CD4-positive, alpha-beta memory T cell (primary cell): ENCODE measurements around the gene LHX4. TPM values are rescaled to one million over a fixed set of nuclear protein-coding genes. Genes with fewer than 3 reads are reported as not detected.

Experiments used
- CTCF ChIA-PET: fragments of 350-600 bp; sonication (Branson Sonifier 250); formaldehyde crosslinking; loops from one replicate; lab custom pipeline; 2021; ENCODE audit warnings: inconsistent platforms; ENCODE audit not compliant: partially characterized antibody; lab: Charles Lee
- POLR2A ChIA-PET: fragments of 350-600 bp; sonication (Branson Sonifier 250); formaldehyde crosslinking; loops from one replicate; lab custom pipeline; 2021; ENCODE audit not compliant: partially characterized antibody; lab: Charles Lee
- DNase-seq, 5 donors: peaks; one replicate each; pipeline versions ENCODE4 v3.0.0 to v3.0.0-alpha.2; 2020 to 2022; ENCODE audit warnings: mixed read lengths in 1 of 5
- H3K27ac ChIP-seq: one replicate; pipeline ENCODE4 v1.7.0; 2013; ENCODE audit warnings: low read depth, low read length
- H3K27me3 ChIP-seq: 2 replicates; pipeline ENCODE4 v1.7.0; 2013; ENCODE audit warnings: mild to moderate bottlenecking, low read length, moderate library complexity; ENCODE audit not compliant: insufficient read depth
- H3K36me3 ChIP-seq: 2 replicates; pipeline ENCODE4 v1.7.0; 2013; ENCODE audit warnings: mild to moderate bottlenecking, low read length, moderate library complexity; ENCODE audit not compliant: insufficient read depth
- H3K4me1 ChIP-seq: 2 replicates; pipeline ENCODE4 v1.7.0; 2013; ENCODE audit warnings: mild to moderate bottlenecking, low read length, moderate library complexity; ENCODE audit not compliant: insufficient read depth
- H3K4me3 ChIP-seq, 2 donors: one replicate each; pipeline ENCODE4 v1.7.0; 2013; ENCODE audit warnings: low read length in 2 of 2, mild to moderate bottlenecking in 1 of 2
- H3K9me3 ChIP-seq, 2 donors: one replicate each; pipeline ENCODE4 v1.7.0; 2013; ENCODE audit warnings: low read length in 2 of 2, control low read depth in 1 of 2; ENCODE audit not compliant: control insufficient read depth in 1 of 2
- H3K27ac Mint-ChIP-seq, 7 donors: one replicate each; pipeline ENCODE4 v1.8.0; 2020 to 2021; ENCODE audit warnings: mixed read lengths in 7 of 7, mild to moderate bottlenecking in 6 of 7, inconsistent platforms in 3 of 7, moderate library complexity in 3 of 7
- H3K27me3 Mint-ChIP-seq, 2 donors: one replicate each; pipeline ENCODE4 v1.8.0; 2020 to 2021; ENCODE audit warnings: mixed read lengths in 2 of 2
- H3K36me3 Mint-ChIP-seq, 2 donors: one replicate each; pipeline ENCODE4 v1.8.0; 2020 to 2021; ENCODE audit warnings: mixed read lengths in 2 of 2, inconsistent platforms in 1 of 2, mild to moderate bottlenecking in 1 of 2
- H3K4me1 Mint-ChIP-seq, 4 donors: one replicate each; pipeline ENCODE4 v1.8.0; 2020 to 2021; ENCODE audit warnings: mixed read lengths in 4 of 4, mild to moderate bottlenecking in 1 of 4
- H3K4me3 Mint-ChIP-seq, 8 donors: one replicate each; pipeline ENCODE4 v1.8.0; 2020 to 2021; ENCODE audit warnings: mixed read lengths in 8 of 8, mild to moderate bottlenecking in 7 of 8, moderate library complexity in 6 of 8, inconsistent platforms in 3 of 8
- H3K9me3 Mint-ChIP-seq, 8 donors: one replicate each; pipeline ENCODE4 v1.8.0; 2020 to 2021; ENCODE audit warnings: mixed read lengths in 8 of 8, mild to moderate bottlenecking in 5 of 8, inconsistent platforms in 3 of 8, moderate library complexity in 1 of 8
- intact Hi-C: fragments of 100-400 bp; cut with micrococcal nuclease; formaldehyde crosslinking; loops from one replicate; pipeline ENCODE4 v1.15.1; 2023
- polyA plus RNA-seq, 2 donors: library from polyadenylated mRNA; unstranded; fragments of 300-500 nt; fragmentation: Illumina TruSeq; gene quantifications; one replicate each; pipeline ENCODE4 v1.2.3, GENCODE V29; 2021
- total RNA-seq, 2 experiments: library from RNA; stranded (reverse); gene quantifications; one replicate each; pipeline ENCODE4 v1.2.3, GENCODE V29; 2021

The LHX4 gene
- total and polyA plus RNA-seq, 4 experiments from 2014 or later = 0.25 TPM; not detected in 3

DNA sequence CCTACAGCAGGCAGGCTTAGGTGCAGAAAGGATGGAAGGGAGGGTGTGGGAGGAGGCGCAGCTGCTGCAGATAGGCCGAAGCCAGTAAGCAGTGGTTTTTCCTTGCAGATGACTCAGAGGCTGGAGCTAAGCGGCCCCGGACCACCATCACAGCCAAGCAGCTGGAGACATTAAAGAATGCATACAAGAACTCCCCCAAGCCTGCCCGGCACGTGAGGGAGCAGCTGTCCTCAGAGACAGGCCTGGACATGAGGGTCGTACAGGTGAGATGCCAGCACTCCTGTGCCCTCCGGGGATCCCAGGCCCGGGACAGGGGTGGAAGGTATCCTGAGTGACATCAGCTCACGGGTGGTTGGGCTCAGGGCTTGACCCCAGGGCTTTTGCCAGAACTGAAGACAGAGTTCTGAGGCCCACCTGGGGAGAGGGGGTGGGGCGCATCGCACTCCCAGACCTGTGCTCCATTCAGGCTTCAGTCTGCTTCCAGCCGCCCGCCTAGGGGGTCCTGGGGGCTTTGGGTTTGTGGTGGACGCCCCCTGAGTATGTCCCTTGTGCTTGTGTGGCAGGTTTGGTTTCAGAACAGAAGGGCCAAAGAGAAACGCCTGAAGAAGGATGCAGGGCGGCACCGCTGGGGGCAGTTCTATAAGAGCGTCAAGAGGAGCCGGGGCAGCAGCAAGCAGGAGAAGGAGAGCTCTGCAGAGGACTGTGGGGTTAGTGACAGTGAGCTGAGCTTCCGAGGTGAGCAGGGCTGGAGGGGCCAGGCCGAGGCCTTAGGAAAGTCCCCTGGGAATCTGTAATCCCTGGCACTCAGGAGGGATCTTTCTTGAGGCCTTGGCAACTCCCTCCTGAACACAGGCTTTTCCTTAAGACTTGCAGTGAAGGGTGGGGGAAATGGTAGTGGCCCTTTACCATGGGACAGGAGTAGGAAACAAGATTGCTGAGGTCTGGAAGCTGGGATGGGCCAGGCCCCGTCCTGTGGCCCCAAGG, 41.5 kb downstream of the LHX4 start:
- ChIA-PET CTCF (no interaction called here), POLR2A (no interaction called here)
- Histone ChIP-seq H3K9me3 (no peaks in the 10 kb centered on the region), H3K4me1 (no peaks in the 10 kb centered on the region), H3K4me3 (no peak overlapping the region), H3K27ac (no peak overlapping the region), H3K27me3 (no peaks in the 10 kb centered on the region), H3K36me3 (no peaks in the 10 kb centered on the region)
- Mint-ChIP-seq H3K36me3 (peaks cover 19 to 34% of the 10 kb centered on the region in 2 donors), H3K9me3 (no peaks in the 10 kb centered on the region), H3K27ac (peak overlapping the region in 1 of 7 donors; percentile 18), H3K27me3 (no peaks in the 10 kb centered on the region), H3K4me3 (no peak overlapping the region), H3K4me1 (no peaks in the 10 kb centered on the region)
- intact Hi-C loops = no loop called here
- DNase-seq = no peak

DNA sequence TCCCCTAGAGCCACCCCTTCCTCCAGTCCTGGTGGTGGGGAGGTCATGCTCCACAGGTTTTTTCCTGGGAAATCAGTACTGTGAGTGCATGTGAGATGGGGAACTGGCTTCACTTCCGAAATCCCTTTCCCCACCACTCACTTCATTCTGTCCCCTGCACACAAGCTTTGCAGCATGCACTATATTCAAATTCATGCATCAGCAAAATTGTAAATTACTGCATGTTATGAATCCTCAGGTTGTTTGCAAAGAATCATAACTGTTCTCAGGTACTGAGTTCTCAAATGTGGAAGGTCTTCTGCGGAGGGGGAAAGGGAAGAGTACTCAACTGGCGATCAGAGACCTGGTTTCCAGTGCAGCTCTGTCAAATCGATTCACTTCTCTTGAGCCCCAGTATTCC, 42.3 kb downstream of the LHX4 start:
- ChIA-PET POLR2A (no interaction called here), CTCF (no interaction called here)
- Histone ChIP-seq H3K4me1 (no peaks in the 10 kb centered on the region), H3K4me3 (no peak overlapping the region), H3K36me3 (no peaks in the 10 kb centered on the region), H3K27me3 (no peaks in the 10 kb centered on the region), H3K9me3 (no peaks in the 10 kb centered on the region), H3K27ac (no peak overlapping the region)
- intact Hi-C loops = no loop called here
- H3K9me3 Mint-ChIP-seq = no peaks in the 10 kb centered on the region
- no peak overlapping the region for H3K27ac Mint-ChIP-seq
- DNase-seq = no peak
- H3K27me3 Mint-ChIP-seq = no peaks in the 10 kb centered on the region
- no peaks in the 10 kb centered on the region for H3K4me1 Mint-ChIP-seq
- peaks cover 19 to 40% of the 10 kb centered on the region in 2 donors for H3K36me3 Mint-ChIP-seq
- no peak overlapping the region for H3K4me3 Mint-ChIP-seq

DNA sequence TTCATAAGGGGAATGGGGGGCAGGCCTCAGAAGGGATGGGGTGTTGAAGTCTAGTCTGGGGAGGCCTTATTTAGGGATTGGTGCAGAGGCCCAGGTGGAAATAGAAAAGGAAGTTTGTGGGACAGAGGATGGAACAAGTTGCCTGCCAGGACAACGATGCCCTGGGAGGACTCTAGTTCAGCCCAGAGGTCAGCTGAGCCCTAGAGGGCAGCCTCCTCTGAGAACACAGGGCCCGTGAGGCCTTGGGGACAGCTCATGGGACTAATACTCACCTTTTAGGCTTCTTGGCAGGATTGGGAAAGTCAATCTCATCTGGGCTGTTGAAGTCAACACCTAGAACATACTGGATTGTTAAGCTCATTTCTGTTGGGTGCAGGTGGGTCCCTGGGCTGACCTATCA, 43.0 kb downstream of the LHX4 start:
- Mint-ChIP-seq H3K9me3 (no peaks in the 10 kb centered on the region), H3K4me1 (no peaks in the 10 kb centered on the region), H3K27ac (no peak overlapping the region), H3K4me3 (no peak overlapping the region), H3K36me3 (peaks cover 25 to 46% of the 10 kb centered on the region in 2 donors), H3K27me3 (no peaks in the 10 kb centered on the region)
- POLR2A ChIA-PET = no interaction called here
- no peak overlapping the region for H3K27ac ChIP-seq
- CTCF ChIA-PET = interaction anchor here (1.3 kb wide), 1 partner anchor 20 kb away, joined by 3 read pairs; no protein-coding TSS in a partner anchor
- H3K36me3 ChIP-seq = no peaks in the 10 kb centered on the region
- H3K9me3 ChIP-seq = no peaks in the 10 kb centered on the region
- H3K4me3 ChIP-seq = no peak overlapping the region
- intact Hi-C loops = no loop called here
- H3K27me3 ChIP-seq = no peaks in the 10 kb centered on the region
- no peak for DNase-seq
- H3K4me1 ChIP-seq = no peaks in the 10 kb centered on the region

DNA sequence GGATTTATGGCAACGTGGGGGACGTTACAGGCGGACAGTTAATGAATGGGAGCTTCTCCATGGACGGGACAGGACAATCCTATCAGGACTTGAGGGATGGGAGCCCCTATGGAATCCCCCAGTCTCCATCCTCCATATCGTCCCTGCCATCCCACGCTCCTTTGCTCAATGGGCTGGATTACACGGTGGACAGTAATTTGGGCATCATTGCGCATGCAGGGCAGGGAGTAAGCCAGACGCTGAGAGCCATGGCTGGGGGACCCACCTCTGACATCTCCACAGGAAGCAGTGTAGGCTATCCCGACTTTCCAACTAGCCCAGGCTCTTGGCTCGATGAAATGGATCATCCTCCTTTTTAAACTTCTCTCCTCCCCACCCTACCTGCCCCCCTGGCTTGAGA, 44.2 kb downstream of the LHX4 start:
- ChIA-PET POLR2A (no interaction called here), CTCF (interaction anchor here (1.3 kb wide), 1 partner anchor 21 kb away, joined by 3 read pairs; no protein-coding TSS in a partner anchor)
- H3K36me3 Mint-ChIP-seq = peaks cover 34 to 51% of the 10 kb centered on the region in 2 donors
- Histone ChIP-seq H3K36me3 (no peaks in the 10 kb centered on the region), H3K27ac (no peak overlapping the region), H3K27me3 (no peaks in the 10 kb centered on the region), H3K4me3 (no peak overlapping the region), H3K9me3 (no peaks in the 10 kb centered on the region), H3K4me1 (no peaks in the 10 kb centered on the region)
- H3K27ac Mint-ChIP-seq = no peak overlapping the region
- no peaks in the 10 kb centered on the region for H3K27me3 Mint-ChIP-seq
- no peaks in the 10 kb centered on the region for H3K9me3 Mint-ChIP-seq
- no peaks in the 10 kb centered on the region for H3K4me1 Mint-ChIP-seq
- intact Hi-C loops = no loop called here
- H3K4me3 Mint-ChIP-seq = no peak overlapping the region
- DNase-seq = no peak

DNA sequence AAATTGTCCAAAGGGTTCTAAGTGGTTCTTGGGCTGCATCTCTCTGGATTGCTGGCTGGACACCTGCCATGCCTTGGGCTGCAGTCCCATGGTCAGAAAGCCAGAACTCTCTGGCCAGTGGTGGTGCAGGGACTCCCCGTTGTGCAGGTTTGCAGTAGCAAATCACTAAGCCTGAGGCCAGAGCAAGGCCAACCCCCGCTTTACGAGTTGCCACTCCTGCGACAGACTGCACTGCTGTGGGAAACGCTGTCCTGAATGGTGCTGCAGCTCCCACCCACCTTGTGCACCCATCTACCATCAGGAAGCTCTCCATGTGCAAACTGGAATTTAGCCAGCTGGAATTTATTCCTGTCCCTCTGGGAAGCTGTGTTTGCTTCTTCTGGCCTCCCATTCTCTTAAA, 45.7 kb downstream of the LHX4 start:
- Histone ChIP-seq H3K36me3 (no peaks in the 10 kb centered on the region), H3K27ac (no peak overlapping the region), H3K4me3 (no peak overlapping the region), H3K27me3 (no peaks in the 10 kb centered on the region), H3K4me1 (no peaks in the 10 kb centered on the region), H3K9me3 (no peaks in the 10 kb centered on the region)
- no peak for DNase-seq
- Mint-ChIP-seq H3K27ac (no peak overlapping the region), H3K4me1 (no peaks in the 10 kb centered on the region), H3K36me3 (peaks cover 40 to 58% of the 10 kb centered on the region in 2 donors), H3K9me3 (no peaks in the 10 kb centered on the region), H3K27me3 (no peaks in the 10 kb centered on the region), H3K4me3 (no peak overlapping the region)
- ChIA-PET POLR2A (no interaction called here), CTCF (no interaction called here)
- intact Hi-C loops = no loop called here

DNA sequence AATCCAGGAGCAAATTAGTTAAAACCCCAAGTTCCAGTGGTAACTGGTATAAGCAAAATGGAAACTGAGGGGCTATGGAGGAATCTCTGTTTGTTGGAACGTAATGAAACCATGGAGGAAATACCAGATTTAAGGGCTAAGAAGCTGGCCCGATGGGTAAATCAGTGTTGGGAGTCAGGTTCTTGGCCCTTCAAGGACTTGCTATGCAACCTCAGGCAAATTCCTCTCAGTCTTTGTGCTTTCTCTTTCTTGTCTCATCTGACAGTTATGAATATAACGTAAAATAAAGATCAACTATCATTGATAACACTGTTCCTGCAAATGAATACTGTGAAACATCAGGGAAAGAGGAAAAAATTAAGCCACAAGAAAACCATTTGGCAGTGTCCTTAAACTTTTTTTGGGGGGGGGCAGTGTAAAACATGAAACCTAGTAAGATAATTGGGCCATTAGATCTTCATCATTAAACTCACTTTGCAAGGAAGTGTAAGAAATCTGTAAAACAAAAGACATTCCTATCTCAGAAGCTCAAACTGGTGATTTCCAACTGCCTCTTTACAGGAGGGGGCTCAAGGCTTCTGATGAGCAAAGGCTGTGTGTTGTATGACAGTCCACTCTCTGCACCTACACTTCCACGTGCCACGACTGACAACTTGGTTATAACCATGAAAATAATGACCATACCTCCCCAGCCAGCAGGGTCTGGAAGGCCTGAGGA, 47.6 kb downstream of the LHX4 start:
- Mint-ChIP-seq H3K4me3 (no peak overlapping the region), H3K4me1 (no peaks in the 10 kb centered on the region), H3K27me3 (no peaks in the 10 kb centered on the region), H3K27ac (no peak overlapping the region), H3K9me3 (no peaks in the 10 kb centered on the region), H3K36me3 (peaks cover 43 to 62% of the 10 kb centered on the region in 2 donors)
- no peak overlapping the region for H3K27ac ChIP-seq
- no peaks in the 10 kb centered on the region for H3K9me3 ChIP-seq
- intact Hi-C loops = no loop called here
- no peaks in the 10 kb centered on the region for H3K4me1 ChIP-seq
- no peak for DNase-seq
- ChIA-PET POLR2A (no interaction called here), CTCF (no interaction called here)
- no peaks in the 10 kb centered on the region for H3K36me3 ChIP-seq
- H3K4me3 ChIP-seq = no peak overlapping the region
- H3K27me3 ChIP-seq = no peaks in the 10 kb centered on the region

DNA sequence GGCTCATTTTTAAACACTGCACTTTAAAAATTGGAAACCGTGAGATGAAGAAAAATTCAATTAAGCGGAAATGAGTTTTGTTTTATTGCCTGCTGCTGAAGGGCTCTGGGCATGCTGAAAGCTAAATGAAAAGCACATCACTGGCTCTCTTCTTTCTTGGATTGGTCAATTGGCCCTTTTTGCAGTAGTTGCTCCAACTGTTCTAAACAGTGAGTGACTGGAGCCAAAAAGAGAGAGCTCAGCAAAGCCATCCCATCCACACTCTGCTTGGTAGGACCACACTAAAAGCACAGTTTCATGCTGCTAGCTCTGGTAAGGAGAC, 48.1 kb downstream of the LHX4 start:
- Mint-ChIP-seq H3K9me3 (no peaks in the 10 kb centered on the region), H3K27ac (no peak overlapping the region), H3K4me3 (no peak overlapping the region), H3K4me1 (no peaks in the 10 kb centered on the region), H3K27me3 (no peaks in the 10 kb centered on the region), H3K36me3 (peaks cover 42 to 61% of the 10 kb centered on the region in 2 donors)
- intact Hi-C loops = no loop called here
- no peak for DNase-seq
- H3K4me3 ChIP-seq = no peak overlapping the region
- ChIA-PET CTCF (no interaction called here), POLR2A (no interaction called here)
- H3K36me3 ChIP-seq = no peaks in the 10 kb centered on the region
- no peaks in the 10 kb centered on the region for H3K9me3 ChIP-seq
- no peak overlapping the region for H3K27ac ChIP-seq
- H3K27me3 ChIP-seq = no peaks in the 10 kb centered on the region
- no peaks in the 10 kb centered on the region for H3K4me1 ChIP-seq
